Stimulated activated CD4-positive, alpha-beta T cell treated with anti-CD3 and anti-CD28 coated beads, Interleukin-2, amount 100 ng/mL, for 4 hours (primary cell): ENCODE measurements around the gene FAM170B.

Experiments
- DNase-seq: peaks from one replicate; pipeline ENCODE4 v3.0.0-alpha.2; 2020; ENCODE audit warnings: low read depth

FAM170B gene

DNA sequence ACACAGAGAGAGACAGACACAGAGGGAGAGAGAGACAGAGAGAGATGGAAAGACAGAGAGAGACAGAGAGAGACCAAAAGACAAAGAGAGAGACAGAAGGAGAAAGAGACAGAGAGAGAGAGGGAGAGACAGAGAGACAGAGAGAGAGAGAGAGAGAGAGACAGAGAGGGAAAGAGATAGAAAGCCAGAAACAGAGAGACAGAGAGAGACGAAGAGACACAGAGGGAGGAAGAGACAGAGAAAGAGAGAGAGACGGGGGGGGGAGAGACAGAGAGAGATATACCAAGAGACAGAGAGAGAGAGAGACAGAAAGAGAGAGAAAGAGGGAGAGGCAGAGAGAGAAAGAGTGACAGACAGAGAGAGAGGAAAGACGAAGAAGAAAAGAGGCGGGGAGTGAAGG lies 28.7 kb downstream of the FAM170B start:
- no peak for DNase-seq

DNA sequence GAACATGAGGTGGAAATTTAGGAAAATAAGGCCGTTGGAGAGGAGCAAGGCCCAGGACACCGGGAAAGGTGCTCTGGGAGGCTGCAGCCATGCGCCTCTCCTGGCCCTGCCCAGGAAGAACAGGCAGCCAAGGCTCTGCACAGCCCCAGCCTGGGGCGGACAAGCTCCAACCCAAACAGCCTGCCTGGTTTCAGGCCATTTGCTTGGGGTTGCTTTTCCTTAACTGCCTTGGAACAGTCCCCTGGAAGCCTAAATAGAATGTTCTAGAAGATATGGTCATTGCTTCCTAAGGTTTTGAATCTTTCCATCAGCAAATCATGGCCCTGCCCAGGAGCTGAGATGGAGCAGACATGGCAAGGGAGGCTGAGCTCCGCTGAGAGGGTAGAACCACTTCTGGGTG lies 29.5 kb downstream of the FAM170B start:
- DNase-seq: no peak

DNA sequence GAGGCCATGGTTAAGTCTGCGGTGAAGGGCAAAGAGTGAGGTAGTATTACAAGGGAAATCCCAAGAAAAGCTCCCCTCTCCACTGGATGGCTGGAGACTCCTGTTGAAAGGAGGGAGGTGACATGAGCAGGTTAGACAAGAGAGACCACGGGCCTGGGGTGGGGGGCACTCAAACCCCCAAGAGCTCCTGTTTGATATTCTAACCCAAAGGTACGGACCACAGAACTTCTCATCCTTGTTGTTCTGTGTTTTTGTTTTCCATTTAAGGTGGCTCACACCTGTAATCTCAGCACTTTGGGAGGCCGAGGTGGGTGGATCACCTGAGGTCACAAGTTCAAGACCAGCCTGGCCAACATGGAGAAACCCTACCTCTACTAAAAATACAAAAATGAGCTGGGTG lies 30.1 kb downstream of the FAM170B start:
- no peak for DNase-seq

DNA sequence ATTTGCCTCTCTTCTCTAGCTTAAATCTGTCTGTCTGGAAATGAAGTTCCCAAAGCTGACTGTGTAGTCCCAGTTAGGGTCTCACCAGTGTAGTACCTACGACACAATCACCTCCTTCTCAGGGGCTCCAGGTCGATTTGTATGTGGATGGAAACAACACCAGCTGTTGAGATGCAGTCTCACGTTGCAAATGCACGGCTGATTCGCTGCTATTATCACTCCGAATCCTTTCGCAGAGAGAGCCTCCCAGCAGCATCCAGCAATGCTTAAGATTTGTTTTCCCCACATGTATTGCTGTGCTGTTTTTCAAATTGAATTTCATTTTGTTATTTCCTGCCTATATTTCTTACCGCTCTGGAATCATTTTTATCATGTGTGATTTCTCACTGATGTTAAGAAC lies 34.8 kb downstream of the FAM170B start:
- no peak for DNase-seq

GRCh38 chr10:49096890-49097445 lies 36.9 kb downstream of the FAM170B start:
- no peak for DNase-seq

DNA sequence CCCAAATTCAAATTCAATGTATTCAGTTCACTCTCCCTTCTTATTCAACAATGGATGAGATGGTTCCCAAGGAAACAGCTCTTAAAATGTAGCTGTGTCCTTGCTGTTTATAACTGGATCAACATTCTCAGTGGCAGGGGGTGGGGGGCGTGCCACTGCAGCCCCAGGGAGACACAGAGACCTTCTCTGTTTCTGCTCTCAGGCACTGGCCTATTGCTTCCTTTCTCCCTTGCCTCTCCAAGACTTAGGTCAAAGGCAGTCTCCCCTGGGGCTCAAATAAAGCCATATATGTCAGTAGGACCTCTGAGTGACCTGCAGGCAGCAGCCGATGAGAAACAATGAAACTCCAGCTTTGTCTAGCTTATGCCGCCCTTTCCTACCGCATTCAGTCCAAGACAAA lies 39.2 kb downstream of the FAM170B start:
- no peak for DNase-seq

DNA sequence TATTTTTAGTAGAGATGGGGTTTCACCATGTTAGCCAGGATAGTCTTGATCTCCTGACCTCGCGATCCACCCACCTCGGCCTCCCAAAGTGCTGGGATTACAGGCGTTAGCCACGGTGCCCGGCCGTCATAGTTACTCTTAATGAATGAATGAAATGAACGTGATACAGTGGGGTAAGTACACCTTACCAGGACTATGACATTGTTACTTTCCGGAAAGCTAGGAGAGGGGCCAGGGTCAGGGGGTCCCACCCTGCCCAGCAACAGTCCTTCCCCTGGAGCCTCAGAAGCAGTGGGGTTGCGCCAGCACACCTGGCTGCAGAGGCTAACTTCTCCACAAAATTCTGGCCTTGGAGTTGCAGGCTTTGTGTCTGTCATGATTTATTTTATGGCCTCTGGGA lies 39.9 kb downstream of the FAM170B start:
- no peak for DNase-seq

- DNase-seq: no peak
These were observed 41.3 kb downstream of the FAM170B start for GRCh38 chr10:49092477-49092876.

DNA sequence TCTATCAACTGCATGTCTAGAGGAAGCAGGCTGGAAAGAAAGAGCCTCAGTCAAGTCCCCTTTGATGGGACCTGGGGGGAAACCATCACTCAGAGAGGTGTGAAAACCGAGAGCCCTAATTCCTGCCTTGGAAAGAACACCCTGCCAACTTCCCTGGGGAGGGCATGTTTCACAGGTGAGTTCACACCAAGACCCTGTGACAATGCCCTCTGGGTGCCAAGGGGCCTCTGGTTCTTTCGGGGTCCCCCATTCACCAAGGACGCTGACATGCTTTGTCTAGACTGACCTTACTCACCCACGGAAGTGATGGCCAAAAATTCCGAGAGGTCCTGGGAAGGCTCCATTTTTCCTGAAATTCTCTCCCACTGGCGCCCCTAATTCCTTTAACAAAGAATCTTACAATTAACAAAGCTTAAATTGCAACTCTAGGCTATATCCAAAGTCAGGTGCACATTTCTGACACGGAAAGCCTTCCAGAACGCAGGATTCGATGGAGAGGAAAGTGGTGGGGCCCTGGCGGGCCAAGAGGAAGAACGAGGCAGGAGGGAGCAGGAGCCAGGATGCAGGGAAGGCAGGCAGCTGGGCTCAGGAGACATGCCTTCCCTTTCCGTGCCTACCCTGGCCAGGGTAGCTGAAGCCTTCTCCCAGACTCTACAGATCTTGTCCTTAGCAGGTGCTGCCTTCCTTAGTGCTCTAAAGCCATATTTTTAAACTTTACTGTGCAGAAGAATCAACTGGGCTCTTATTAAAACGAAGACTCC lies 42.2 kb downstream of the FAM170B start:
- DNase-seq: no peak

DNA sequence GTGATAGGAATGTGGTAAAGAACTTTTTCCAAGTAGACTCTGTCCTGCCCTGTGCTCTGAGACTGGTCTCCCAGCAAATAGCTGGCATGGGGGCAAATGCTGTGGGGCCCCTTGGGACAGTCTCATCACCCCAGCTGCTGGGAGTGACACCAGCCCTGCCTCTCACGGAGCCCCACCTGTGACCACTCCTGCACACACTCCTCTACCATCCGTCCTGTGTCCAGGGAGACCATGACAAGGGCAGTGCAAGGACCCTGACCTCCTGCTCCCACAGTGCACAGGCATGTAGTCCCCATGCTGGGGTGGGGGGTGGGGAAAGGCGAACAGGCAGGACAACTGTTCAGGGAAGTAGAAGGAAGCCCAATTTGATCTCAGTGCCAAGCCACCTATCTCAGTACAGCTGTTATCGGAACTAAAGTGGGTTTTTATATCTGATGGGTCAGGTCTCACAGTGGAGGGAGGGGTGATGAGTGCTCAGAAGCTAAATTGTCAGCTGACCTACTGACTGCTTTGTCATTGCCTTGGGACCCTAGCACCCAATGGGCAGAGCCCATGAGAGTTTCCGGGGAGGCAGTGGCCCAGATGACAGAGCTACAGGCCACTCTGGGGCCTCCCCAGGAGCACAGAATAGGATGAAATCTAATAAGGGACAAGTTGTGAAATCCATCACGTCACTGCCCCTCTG lies 43.0 kb downstream of the FAM170B start:
- no peak for DNase-seq

DNA sequence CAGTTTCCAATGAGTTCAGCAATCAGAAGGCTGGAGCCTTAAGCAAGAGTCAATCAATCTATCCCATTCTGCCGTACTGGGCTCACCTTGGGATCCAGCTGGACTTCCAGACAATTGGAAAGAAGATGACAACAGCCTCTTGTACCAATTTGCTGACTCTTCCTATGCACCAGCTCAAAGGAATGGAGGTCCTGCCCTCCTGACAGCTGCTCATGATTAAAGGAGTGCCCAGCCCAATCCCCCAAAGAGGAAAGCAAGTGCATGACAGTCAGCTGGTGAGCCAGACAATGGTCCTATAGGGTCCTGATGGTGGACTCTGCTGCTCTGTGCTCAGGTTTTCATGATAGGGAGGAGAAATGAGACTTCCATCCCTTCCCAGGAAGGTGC lies 43.6 kb downstream of the FAM170B start:
- no peak for DNase-seq

GRCh38 chr10:49089557-49090188 lies 44.1 kb downstream of the FAM170B start:
- DNase-seq: no peak

DNA sequence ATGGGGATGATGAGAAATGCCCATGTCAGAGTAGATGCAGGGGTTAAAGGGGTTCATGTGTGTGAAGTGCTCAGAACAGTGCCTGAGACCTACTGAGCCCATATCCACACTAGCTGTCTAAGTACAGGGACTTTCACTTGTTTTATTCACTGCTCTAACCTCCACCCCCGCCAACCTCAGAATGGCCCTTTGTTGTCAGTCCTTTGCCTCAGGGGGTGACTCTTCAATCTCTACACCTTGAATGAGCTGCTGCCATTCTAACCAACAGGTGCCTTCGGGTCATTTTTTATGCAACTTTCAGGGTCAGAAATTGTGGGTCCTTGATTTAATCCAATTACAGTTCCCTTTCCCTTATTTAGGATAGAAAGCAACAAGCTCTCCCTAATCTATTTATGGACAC lies 44.7 kb downstream of the FAM170B start:
- no peak for DNase-seq

DNA sequence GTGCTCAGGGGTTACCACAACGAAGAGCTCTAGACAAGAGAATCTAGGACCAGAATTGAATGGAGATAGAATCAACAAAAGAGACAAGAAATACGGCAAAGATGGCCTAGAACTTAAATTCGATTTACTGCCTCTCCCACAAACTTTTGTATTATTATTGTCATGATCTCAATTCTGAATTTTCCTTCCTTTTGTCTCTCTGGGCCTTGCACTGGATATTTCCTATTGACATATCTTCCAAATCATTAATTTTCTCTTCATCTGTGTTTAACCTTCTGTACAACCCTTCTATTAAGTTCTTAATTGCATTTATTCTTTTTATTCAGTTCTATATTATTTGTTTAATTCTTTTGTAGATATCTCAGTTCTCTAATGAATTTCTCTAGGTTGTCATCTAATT lies 46.9 kb downstream of the FAM170B start:
- no peak for DNase-seq

- no peak for DNase-seq
These were observed 50.6 kb downstream of the FAM170B start for GRCh38 chr10:49083261-49083660.

- no peak for DNase-seq
These were observed 51.1 kb downstream of the FAM170B start for GRCh38 chr10:49082766-49083165.

DNA sequence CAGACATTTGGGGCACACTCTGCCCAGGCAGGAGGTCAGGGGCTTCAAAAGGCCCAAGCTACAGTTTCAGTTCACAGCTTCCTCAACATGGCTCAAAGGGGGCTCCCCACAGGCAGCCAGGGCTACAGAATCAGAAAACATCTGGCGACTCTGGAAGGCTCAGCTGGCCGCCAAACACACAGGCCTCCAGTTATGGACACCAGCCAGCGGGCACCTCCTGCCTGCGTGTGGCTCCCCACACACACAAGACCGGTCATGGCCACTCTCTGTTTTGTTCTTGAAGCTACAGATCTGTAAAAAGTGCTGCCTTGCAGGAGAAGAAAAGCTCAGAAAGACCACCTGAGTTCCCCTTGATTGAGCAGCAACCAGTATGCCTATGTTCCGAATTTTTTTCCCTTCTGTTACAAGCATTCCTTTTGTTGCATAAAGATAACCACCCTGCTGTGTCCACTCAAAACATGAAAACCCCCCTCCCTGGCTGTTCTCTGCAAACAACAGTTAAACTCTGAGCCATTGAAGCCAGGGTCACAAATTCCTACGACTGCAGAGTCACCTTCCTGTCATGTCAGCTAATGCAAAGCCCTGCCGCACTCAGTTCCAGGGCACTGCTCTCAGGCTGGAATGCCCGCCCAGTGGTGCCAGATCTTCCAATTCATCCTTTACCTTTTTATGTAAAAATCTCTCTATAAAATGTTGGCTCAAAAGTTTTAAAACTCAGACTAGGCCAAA lies 52.1 kb downstream of the FAM170B start:
- no peak for DNase-seq
